ENCODE results near the gene GCK.

- TF ChIP-seq EZH2 (IDR thresholded peaks at IDR 0.05; ENCODE audit: borderline replicate concordance, insufficient read depth, low read depth, low read length, poor library complexity, severe bottlenecking) (no peak), CTCF (IDR thresholded peaks at IDR 0.05) (no peak)
Observed at GRCh38 chr7:44189993-44190872, 994 bp upstream of the GCK start.
